ENCODE measurements around the gene RNF151.
"Not testable (repeated sequence)": the region's sequence is repeated elsewhere in the genome, so short reads cannot be mapped to it uniquely, and the experiment has no call there.

The RNF151 gene

GRCh38 chr16:1966460-1966859, at the start of gene RNF151:
RNF151 (plus strand) TSS chr16:1966856; CDS start chr16:1966882, 26 bp downstream.
- no peak for DNase-seq

GRCh38 chr16:1917056-1917664, 49.5 kb upstream of the RNF151 start:
- DNase-seq: no peak

- no peak for DNase-seq
These were observed 48.8 kb upstream of the RNF151 start for GRCh38 chr16:1917665-1918350.

GRCh38 chr16:1918351-1919326, 48.0 kb upstream of the RNF151 start, which contains the start of gene HS3ST6:
HS3ST6 (minus strand) TSS chr16:1918415; CDS start chr16:1918323, 92 bp downstream.
- DNase-seq: no peak

GRCh38 chr16:1919327-1919998, 47.2 kb upstream of the RNF151 start:
- peak in 1 of 2 experiments; percentile 49 for DNase-seq

- not testable (repeated sequence) for DNase-seq
These were observed 46.5 kb upstream of the RNF151 start for GRCh38 chr16:1920122-1920521.

- DNase-seq: peak in 1 of 2 experiments; percentile 52
These were observed 45.9 kb upstream of the RNF151 start for GRCh38 chr16:1920727-1921171.

- no peak for DNase-seq
These were observed 44.3 kb upstream of the RNF151 start for GRCh38 chr16:1922357-1922756.

- DNase-seq: peak in 1 of 2 experiments; percentile 69
These were observed 43.2 kb upstream of the RNF151 start for GRCh38 chr16:1923299-1924034.

- DNase-seq: no peak
These were observed 42.6 kb upstream of the RNF151 start for GRCh38 chr16:1924095-1924494.

GRCh38 chr16:1926271-1926670, 40.4 kb upstream of the RNF151 start:
- no peak for DNase-seq

GRCh38 chr16:1929105-1929504, 37.6 kb upstream of the RNF151 start:
- DNase-seq: peak in 1 of 2 experiments; percentile 29

GRCh38 chr16:1929578-1930337, 36.9 kb upstream of the RNF151 start:
- DNase-seq: peak in 1 of 2 experiments; percentile 85

GRCh38 chr16:1930338-1930720, 36.3 kb upstream of the RNF151 start:
- no peak for DNase-seq

GRCh38 chr16:1932050-1933028, 34.3 kb upstream of the RNF151 start:
- DNase-seq: no peak

GRCh38 chr16:1933097-1933661, 33.5 kb upstream of the RNF151 start:
- no peak for DNase-seq

GRCh38 chr16:1936945-1937479, 29.6 kb upstream of the RNF151 start:
- DNase-seq: no peak

- no peak for DNase-seq
These were observed 28.3 kb upstream of the RNF151 start for GRCh38 chr16:1938316-1938715.

GRCh38 chr16:1938910-1939309, 27.7 kb upstream of the RNF151 start:
- DNase-seq: no peak
